Psoas muscle (tissue), 8 donors: Measurements from ENCODE around the gene DEPDC5. TPM values are rescaled to one million over a fixed set of nuclear protein-coding genes. Genes with fewer than 3 reads are reported as not detected.
A peak's percentile ranks its signal among the peaks of the same experiment; 100 is the strongest.
"Not testable (repeated sequence)": the region's sequence is repeated elsewhere in the genome, so short reads cannot be mapped to it uniquely, and the experiment has no call there.

Experiments used
- ATAC-seq, 4 donors: fragments of 200-7000 bp; cut with Tn5 transposase; one replicate each; pipeline ENCODE4 v1.9.1; 2020; ENCODE audit warnings: moderate library complexity in 3 of 4, mild to moderate bottlenecking in 2 of 4
- DNase-seq, 2 donors: peaks; one replicate each; pipeline ENCODE4 v3.0.0-alpha.2; 2020
- H3K27ac ChIP-seq: fragments of 200-600 bp; one replicate; pipeline ENCODE4 v1.8.0; 2022
- H3K27me3 ChIP-seq, 3 donors: fragments of 200-600 bp in 1 of 3; one replicate each; pipeline versions ENCODE4 v1.6.1 to v1.8.0; 2013 to 2022; ENCODE audit warnings: low read length in 2 of 3, mild to moderate bottlenecking in 2 of 3, moderate library complexity in 1 of 3; ENCODE audit not compliant: insufficient read depth in 3 of 3
- H3K36me3 ChIP-seq, 2 donors: fragments of 200-600 bp in 1 of 2; one replicate each; pipeline versions ENCODE4 v1.6.1 to v1.8.0; 2013 to 2022; ENCODE audit warnings: low read depth in 1 of 2, mild to moderate bottlenecking in 1 of 2, moderate library complexity in 1 of 2; ENCODE audit not compliant: insufficient read depth in 1 of 2
- H3K4me1 ChIP-seq: fragments of 200-600 bp; one replicate; pipeline ENCODE4 v1.8.0; 2022
- H3K4me3 ChIP-seq: fragments of 200-600 bp; one replicate; pipeline ENCODE4 v1.8.0; 2022; ENCODE audit warnings: mild to moderate bottlenecking
- H3K9me3 ChIP-seq: fragments of 200-600 bp; one replicate; pipeline ENCODE4 v1.8.0; 2022
- WGBS, 3 donors: extraction: QIAGEN DNeasy Blood & Tissue Kit; methylation state at CpG; one replicate each; pipeline versions ENCODE4 v1.1.6 to v1.1.7; 2013; 5-methylcytosine and 5-hydroxymethylcytosine counted together
- intact Hi-C, 2 donors: fragments of 100-400 bp; cut with DNase I; formaldehyde crosslinking; loops; one replicate each; pipeline versions ENCODE4 v1.11.0 to v1.14.2; 2022
- long read RNA-seq, 2 donors: library from polyadenylated mRNA; unstranded; transcript quantifications; one replicate each; pipeline ENCODE4 v2.0.0, GENCODE V29; 2021
- polyA plus RNA-seq, 3 donors: library from polyadenylated mRNA; stranded (reverse); fragments of 200-250 nt; gene quantifications; one replicate each; pipeline ENCODE4 v1.2.3, GENCODE V29; 2013
- total RNA-seq, 4 donors: library from RNA; stranded (reverse); fragmentation: NEBNext Ultra II Directional in 2 of 4; extraction: Animal tissue kit (Norgen Biotek cat#: 25700) in 2 of 4; gene quantifications; one replicate each; pipeline versions ENCODE4 v1.2.1 to v1.2.4, GENCODE V29; 2021 to 2023
- TF ChIP-seq, protein P1 (sequence below): fragments of 200-600 bp; IDR thresholded peaks from one replicate; pipeline ENCODE4 v1.8.0; 2022; ENCODE audit warnings: antibody characterized with exemption
- donor health status: healthy with polysubstance abuse.
- donor health status: DM: no; HTN: no; CAD: no; lungs with moderate emphysema.
- donor health status: Bipolar disorder and iron deficiency.
- donor health status: healthy.
- donor health status: DM: yes; HTN: yes; CAD: no.
- donor health status: DM: no; HTN: no; CAD: no.
- donor health status: DM: no; HTN: no; CAD: no.
- donor health status: DM: yes; HTN: yes; CAD: no.

The DEPDC5 gene
- total RNA-seq (10 to 100 TPM in 2 of 4 donors, 1 to 10 TPM in 2; 7.6 to 15.6 (median 9.4) TPM), polyA plus RNA-seq (10 to 100 TPM in 1 of 3 donors, 1 to 10 TPM in 2; 6.3 to 10.7 (median 9.1) TPM)
- long read RNA-seq, donor 1: 0 reads
- long read RNA-seq, donor 2, partial matches to known transcripts: 3 of 6 reads
- long read RNA-seq, donor 2, other reads (novel, unspliced or antisense): 2 of 6 reads

- H3K4me3 ChIP-seq: peak within 1 kb of the TSS; percentile 97
- H3K27me3 ChIP-seq: no peaks in the 10 kb centered on the region
- no peaks in the 10 kb centered on the region for H3K9me3 ChIP-seq
- peaks cover 28% of the 10 kb centered on the region for H3K4me1 ChIP-seq
- DNase-seq (peak; percentile 96 to 97), ATAC-seq (peak; percentile 89 to 91 (median 90))
- WGBS, 3 donors: 1 to 2% (median 1%) methylated on average over 54 to 65 of the region's 65 CpGs
- intact Hi-C loops: loop anchor here (5.0 to 10.0 kb wide), 2 partner anchors 92 to 661 kb away; partner anchors contain the start of genes PISD (in 2 of the 2) and RTCB (in 1 of the 2)
- H3K27ac ChIP-seq: peak within 1 kb of the TSS; percentile 98
- peaks cover 0 to 8% of the 10 kb centered on the region in 2 donors for H3K36me3 ChIP-seq
- TF ChIP-seq, protein P1, sequence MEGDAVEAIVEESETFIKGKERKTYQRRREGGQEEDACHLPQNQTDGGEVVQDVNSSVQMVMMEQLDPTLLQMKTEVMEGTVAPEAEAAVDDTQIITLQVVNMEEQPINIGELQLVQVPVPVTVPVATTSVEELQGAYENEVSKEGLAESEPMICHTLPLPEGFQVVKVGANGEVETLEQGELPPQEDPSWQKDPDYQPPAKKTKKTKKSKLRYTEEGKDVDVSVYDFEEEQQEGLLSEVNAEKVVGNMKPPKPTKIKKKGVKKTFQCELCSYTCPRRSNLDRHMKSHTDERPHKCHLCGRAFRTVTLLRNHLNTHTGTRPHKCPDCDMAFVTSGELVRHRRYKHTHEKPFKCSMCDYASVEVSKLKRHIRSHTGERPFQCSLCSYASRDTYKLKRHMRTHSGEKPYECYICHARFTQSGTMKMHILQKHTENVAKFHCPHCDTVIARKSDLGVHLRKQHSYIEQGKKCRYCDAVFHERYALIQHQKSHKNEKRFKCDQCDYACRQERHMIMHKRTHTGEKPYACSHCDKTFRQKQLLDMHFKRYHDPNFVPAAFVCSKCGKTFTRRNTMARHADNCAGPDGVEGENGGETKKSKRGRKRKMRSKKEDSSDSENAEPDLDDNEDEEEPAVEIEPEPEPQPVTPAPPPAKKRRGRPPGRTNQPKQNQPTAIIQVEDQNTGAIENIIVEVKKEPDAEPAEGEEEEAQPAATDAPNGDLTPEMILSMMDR: no peak
Measured at GRCh38 chr22:31753634-31754501, at the start of gene DEPDC5. DEPDC5 (plus strand) TSS chr22:31754019; CDS start chr22:31754922, 903 bp downstream.

GRCh38 chr22:31707519-31707918 lies 46.3 kb upstream of the DEPDC5 start:
- peaks cover 8% of the 10 kb centered on the region for H3K4me1 ChIP-seq
- DNase-seq: no peak
- H3K4me3 ChIP-seq: no peak overlapping the region
- H3K36me3 ChIP-seq: peaks cover 4 to 67% of the 10 kb centered on the region in 2 donors
- H3K27me3 ChIP-seq: no peaks in the 10 kb centered on the region
- peak overlapping the region; percentile 9 for H3K27ac ChIP-seq
- WGBS, 3 donors: 61 to 78% (median 66%) methylated on average over 8 of the region's 8 CpGs
- intact Hi-C loops: no loop called here
- TF ChIP-seq, protein P1: no peak
- peak in 1 of 4 donors; percentile 32 for ATAC-seq
- no peaks in the 10 kb centered on the region for H3K9me3 ChIP-seq

- H3K4me3 ChIP-seq, H3K4me1 ChIP-seq, DNase-seq, H3K9me3 ChIP-seq, H3K27me3 ChIP-seq, H3K27ac ChIP-seq, intact Hi-C loops, ATAC-seq: not testable (repeated sequence)
- WGBS, 3 donors: 90 to 99% (median 94%) methylated on average over 12 of the region's 12 CpGs
- peaks cover 11 to 70% of the 10 kb centered on the region in 2 donors for H3K36me3 ChIP-seq
Measured at GRCh38 chr22:31711226-31711625, 42.6 kb upstream of the DEPDC5 start.

DNA sequence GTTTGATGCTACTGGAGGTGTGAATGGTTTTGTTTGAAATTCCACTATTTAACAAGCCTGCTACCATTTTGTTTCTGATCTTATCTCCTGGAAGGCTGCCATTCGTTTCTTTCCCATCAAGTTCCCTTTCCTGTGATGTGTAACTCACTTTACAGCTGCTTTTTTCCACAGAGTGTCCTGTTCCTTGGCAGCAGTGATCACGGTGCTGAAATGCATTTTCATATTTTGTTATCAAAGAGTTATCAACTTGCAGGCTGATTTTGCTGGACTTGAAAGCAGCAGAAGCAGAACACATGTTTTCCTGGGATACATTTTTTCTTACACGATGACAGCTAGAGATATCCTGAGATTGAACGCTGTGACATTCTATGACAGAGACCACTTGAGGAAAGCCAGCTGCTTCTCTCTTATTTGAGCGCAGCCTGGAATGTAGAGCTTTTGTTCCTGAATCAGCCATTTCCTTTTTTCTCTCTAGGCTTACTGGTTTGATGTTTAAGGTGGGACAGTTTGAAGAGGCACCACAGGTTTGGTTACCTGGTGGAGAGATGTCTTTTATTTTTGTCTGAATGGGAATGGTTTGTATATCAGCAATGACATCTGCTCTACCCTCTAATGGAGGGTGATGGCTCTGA lies 38.6 kb upstream of the DEPDC5 start:
- ATAC-seq (no peak), DNase-seq (no peak)
- Histone ChIP-seq H3K27me3 (no peaks in the 10 kb centered on the region), H3K27ac (no peak overlapping the region), H3K9me3 (no peaks in the 10 kb centered on the region), H3K4me3 (no peak overlapping the region), H3K4me1 (peaks cover 4% of the 10 kb centered on the region), H3K36me3 (peaks cover 20 to 96% of the 10 kb centered on the region in 2 donors)
- intact Hi-C loops: no loop called here
- TF ChIP-seq, protein P1: no peak
- WGBS, 3 donors: 76 to 83% (median 80%) methylated on average over 5 of the region's 5 CpGs
